ENCODE measurements around the gene HRK. TPM values are rescaled to one million over a fixed set of nuclear protein-coding genes. Genes with fewer than 3 reads are reported as not detected.

The HRK gene
- total RNA-seq, 1 experiment from 2014 or later, result 2.6 TPM

- H2BK15ac ChIP-seq (ENCODE audit: low read depth, low read length), result no peak overlapping the region
- WGBS (ENCODE audit: extremely low coverage, insufficient read length, low lambda C conversion rate), result no CpG with 5 or more reads among the region's 10 CpGs
- no peak overlapping the region for H2BK120ac ChIP-seq (ENCODE audit: low read depth, low read length, poor library complexity, severe bottlenecking)
- H4K91ac ChIP-seq (ENCODE audit: insufficient read length, low read depth, low read length), result no peak overlapping the region
- no peak overlapping the region for H3K18ac ChIP-seq (ENCODE audit: insufficient read length, low read depth, low read length)
- no peak overlapping the region for H3K4me2 ChIP-seq (ENCODE audit: insufficient read depth, insufficient read length, low read length)
- no peak overlapping the region for H3K27ac ChIP-seq (ENCODE audit: insufficient read length, low read depth, low read length)
- no peaks in the 10 kb centered on the region for H3K27me3 ChIP-seq (ENCODE audit: insufficient read depth, low read length)
- Mint-ChIP-seq H3K4me1 (peaks cover 12 to 28% of the 10 kb centered on the region in 2 experiments), H3K4me3 (peak overlapping the region; percentile 8 to 16; a peak in 1 of 5 replicates), H3K27me3 (ENCODE audit: low read depth) (no peaks in the 10 kb centered on the region), H3K9me3 (no peaks in the 10 kb centered on the region; a peak in 1 of 5 replicates), H3K27ac (peak overlapping the region in 1 of 3 experiments; percentile 77; a peak in 2 of 7 replicates), H3K36me3 (ENCODE audit: insufficient read depth in 1 of 3, low read depth in 3 of 3) (peaks cover 0 to 6% (median 4%) of the 10 kb centered on the region in 3 experiments; a peak in 4 of 7 replicates)
- no peak for DNase-seq
- H4K20me1 ChIP-seq (ENCODE audit: control insufficient read depth, insufficient read depth, insufficient read length), result no peaks in the 10 kb centered on the region
- no peak overlapping the region for H3K4ac ChIP-seq (ENCODE audit: low read depth, low read length)
- no peak overlapping the region for H3K9ac ChIP-seq (ENCODE audit: extremely low read depth, insufficient read length, low read length)
- H3K14ac ChIP-seq (ENCODE audit: insufficient read depth, low read length), result no peak overlapping the region
- H3K9me3 ChIP-seq (ENCODE audit: control insufficient read depth, low read depth, low read length), result no peaks in the 10 kb centered on the region
- H2BK20ac ChIP-seq (ENCODE audit: low read depth, low read length, poor library complexity, severe bottlenecking), result no peak overlapping the region
- no peak overlapping the region for H3K23ac ChIP-seq (ENCODE audit: insufficient read length, low read depth, low read length)
- H3K4me1 ChIP-seq (ENCODE audit: insufficient read depth, low read length), result no peaks in the 10 kb centered on the region
- no peak overlapping the region for H3T11ph ChIP-seq (ENCODE audit: low read length)
- H2AFZ ChIP-seq (ENCODE audit: low read length), result no peak overlapping the region
- H3K79me2 ChIP-seq (ENCODE audit: insufficient read depth, low read length), result no peaks in the 10 kb centered on the region
- no peak overlapping the region for H2BK12ac ChIP-seq (ENCODE audit: insufficient read length, low read depth, low read length)
- no peak overlapping the region for H4K5ac ChIP-seq (ENCODE audit: insufficient read length, low read depth, low read length)
- H3K56ac ChIP-seq (ENCODE audit: insufficient read length, low read depth, low read length), result no peak overlapping the region
- peaks cover 6% of the 10 kb centered on the region for H3K23me2 ChIP-seq (ENCODE audit: insufficient read length, low read depth, low read length, poor library complexity, severe bottlenecking)
- no peak overlapping the region for H4K8ac ChIP-seq (replicated peaks; ENCODE audit: insufficient read length, low read depth, low read length)
- TF ChIP-seq CTCF (conservative IDR thresholded peaks at IDR 0.05), result no peak
- H2AK5ac ChIP-seq (ENCODE audit: insufficient read length, low read length), result no peak overlapping the region
- H2BK5ac ChIP-seq (ENCODE audit: insufficient read length, low read length), result no peak overlapping the region
- no peaks in the 10 kb centered on the region for H3K79me1 ChIP-seq (ENCODE audit: insufficient read depth, low read depth, low read length, poor library complexity, severe bottlenecking)
These were observed 61.1 kb downstream of the HRK start for GRCh38 chr12:116820064-116820656.
